ENCODE measurements around the gene POLR2A. TPM values are rescaled to one million over a fixed set of nuclear protein-coding genes. Genes with fewer than 3 reads are reported as not detected.
"Not testable (repeated sequence)": the region's sequence is repeated elsewhere in the genome, so short reads cannot be mapped to it uniquely, and the experiment has no call there.

The POLR2A gene
- total RNA-seq, 1 donor from 2014 or later = 175 TPM

DNA sequence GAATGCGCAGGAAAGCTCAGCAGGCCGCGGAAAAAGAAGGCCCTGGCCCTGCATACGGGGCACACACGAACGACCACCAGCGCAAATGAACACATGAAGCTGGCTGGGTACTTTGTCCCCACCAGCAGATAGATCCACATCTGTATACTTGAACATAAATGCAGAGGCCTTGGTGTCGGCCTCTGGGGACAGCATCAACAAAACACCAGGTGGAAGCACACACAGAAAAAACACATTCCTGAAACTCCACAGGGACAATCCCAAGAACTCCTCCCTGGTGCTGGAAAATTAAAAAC is 4.1 kb upstream of the POLR2A start:
- no peak for DNase-seq (ENCODE audit: extremely low spot score, unreplicated experiment)
- H3K4me1 Mint-ChIP-seq (ENCODE audit: unreplicated experiment) = peaks cover 54% of the 10 kb centered on the region
- peak overlapping the region; percentile 100 for H3K27ac Mint-ChIP-seq
- TF ChIP-seq, protein P1, sequence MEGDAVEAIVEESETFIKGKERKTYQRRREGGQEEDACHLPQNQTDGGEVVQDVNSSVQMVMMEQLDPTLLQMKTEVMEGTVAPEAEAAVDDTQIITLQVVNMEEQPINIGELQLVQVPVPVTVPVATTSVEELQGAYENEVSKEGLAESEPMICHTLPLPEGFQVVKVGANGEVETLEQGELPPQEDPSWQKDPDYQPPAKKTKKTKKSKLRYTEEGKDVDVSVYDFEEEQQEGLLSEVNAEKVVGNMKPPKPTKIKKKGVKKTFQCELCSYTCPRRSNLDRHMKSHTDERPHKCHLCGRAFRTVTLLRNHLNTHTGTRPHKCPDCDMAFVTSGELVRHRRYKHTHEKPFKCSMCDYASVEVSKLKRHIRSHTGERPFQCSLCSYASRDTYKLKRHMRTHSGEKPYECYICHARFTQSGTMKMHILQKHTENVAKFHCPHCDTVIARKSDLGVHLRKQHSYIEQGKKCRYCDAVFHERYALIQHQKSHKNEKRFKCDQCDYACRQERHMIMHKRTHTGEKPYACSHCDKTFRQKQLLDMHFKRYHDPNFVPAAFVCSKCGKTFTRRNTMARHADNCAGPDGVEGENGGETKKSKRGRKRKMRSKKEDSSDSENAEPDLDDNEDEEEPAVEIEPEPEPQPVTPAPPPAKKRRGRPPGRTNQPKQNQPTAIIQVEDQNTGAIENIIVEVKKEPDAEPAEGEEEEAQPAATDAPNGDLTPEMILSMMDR (conservative IDR thresholded peaks at IDR 0.05) = no peak
- peak overlapping the region; percentile 99 for H3K4me3 Mint-ChIP-seq
- H3K36me3 Mint-ChIP-seq = peaks cover 12% of the 10 kb centered on the region
- H3K9me3 Mint-ChIP-seq = no peaks in the 10 kb centered on the region
- no peaks in the 10 kb centered on the region for H3K27me3 Mint-ChIP-seq

DNA sequence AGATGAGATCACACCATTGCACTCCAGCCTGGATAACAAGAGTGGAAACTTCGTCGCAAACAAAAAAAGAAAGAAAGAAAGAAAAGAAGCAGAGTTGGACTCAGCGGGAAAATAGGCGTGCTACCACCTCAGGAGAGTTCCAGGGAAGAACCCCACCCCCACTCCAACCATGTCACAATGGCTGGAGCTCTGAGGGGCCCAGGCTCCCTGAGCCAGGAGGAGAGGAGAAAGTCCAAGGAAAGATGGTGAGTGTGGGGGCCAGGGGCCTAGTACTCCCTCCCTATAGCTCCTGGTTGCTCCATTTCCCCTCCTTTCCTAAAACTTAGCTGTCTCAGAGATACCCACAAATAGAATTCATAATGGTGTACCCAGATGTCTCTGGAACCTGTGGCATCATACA is 2.9 kb upstream of the POLR2A start, which contains the start of gene SLC35G6:
Gene SLC35G6, plus strand, starts transcription at position 172 of the 400 bp plus-strand sequence. Its CDS starts 71 bp downstream, at position 243.
- H3K27me3 Mint-ChIP-seq; H3K9me3 Mint-ChIP-seq; DNase-seq (ENCODE audit: extremely low spot score, unreplicated experiment); H3K36me3 Mint-ChIP-seq: not testable (repeated sequence)
- peaks cover 58% of the 10 kb centered on the region for H3K4me1 Mint-ChIP-seq (ENCODE audit: unreplicated experiment)
- peak within 1 kb of the TSS; percentile 100 for H3K27ac Mint-ChIP-seq
- peak within 1 kb of the TSS; percentile 99 for H3K4me3 Mint-ChIP-seq

DNA sequence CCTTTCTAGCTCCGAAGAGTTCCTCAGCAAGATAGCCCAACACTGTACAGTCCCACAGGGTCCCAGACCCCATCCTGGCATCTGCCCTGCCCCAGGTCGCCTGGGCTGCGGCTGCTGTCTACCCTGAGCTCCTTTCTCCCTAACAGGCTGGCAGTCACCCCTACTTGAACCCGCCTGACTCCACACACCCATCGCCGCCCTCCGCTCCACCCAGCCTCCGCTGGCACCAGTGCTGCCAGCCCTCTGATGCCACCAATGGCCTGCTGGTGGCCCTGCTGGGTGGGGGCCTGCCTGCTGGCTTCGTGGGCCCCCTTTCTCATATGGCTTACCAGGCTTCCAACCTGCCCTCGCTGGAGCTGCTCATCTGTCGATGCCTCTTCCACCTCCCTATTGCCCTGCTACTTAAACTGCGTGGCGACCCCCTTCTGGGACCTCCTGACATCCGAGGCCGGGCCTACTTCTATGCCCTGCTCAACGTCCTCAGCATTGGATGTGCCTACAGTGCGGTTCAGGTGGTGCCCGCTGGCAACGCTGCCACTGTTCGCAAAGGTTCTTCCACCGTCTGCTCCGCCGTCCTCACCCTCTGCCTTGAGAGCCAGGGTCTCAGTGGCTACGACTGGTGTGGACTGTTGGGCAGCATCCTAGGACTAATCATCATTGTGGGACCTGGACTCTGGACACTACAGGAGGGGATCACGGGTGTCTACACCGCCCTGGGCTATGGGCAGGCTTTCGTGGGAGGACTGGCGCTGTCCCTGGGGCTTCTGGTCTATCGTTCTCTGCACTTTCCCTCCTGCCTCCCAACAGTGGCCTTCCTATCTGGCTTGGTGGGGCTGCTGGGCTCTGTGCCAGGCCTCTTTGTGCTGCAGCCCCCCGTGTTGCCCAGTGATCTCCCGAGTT is 2.1 kb upstream of the POLR2A start:
- H3K27me3 Mint-ChIP-seq = not testable (repeated sequence)

DNA sequence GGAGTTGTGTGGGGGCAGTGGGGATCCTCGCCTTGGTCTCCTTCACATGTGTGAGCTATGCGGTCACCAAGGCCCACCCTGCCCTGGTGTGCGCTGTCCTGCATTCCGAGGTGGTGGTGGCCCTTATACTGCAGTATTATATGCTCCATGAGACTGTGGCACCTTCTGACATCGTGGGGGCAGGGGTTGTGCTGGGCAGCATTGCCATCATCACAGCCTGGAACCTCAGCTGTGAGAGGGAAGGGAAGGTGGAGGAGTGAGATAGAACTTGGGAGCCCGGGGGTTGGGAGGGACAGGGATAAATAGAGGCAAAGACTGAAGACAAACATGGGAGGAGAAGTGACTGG is 1.5 kb upstream of the POLR2A start:
- Mint-ChIP-seq H3K4me3 (peak overlapping the region; percentile 98), H3K27ac (peak overlapping the region; percentile 100)

More for the DNA sequence above, 2.1 kb upstream of the POLR2A start:
- not testable (repeated sequence) for H3K9me3 Mint-ChIP-seq; DNase-seq (ENCODE audit: extremely low spot score, unreplicated experiment); H3K36me3 Mint-ChIP-seq
- H3K4me3 Mint-ChIP-seq = peak overlapping the region; percentile 98
- peak overlapping the region; percentile 100 for H3K27ac Mint-ChIP-seq
- H3K4me1 Mint-ChIP-seq (ENCODE audit: unreplicated experiment) = peaks cover 55% of the 10 kb centered on the region

DNA sequence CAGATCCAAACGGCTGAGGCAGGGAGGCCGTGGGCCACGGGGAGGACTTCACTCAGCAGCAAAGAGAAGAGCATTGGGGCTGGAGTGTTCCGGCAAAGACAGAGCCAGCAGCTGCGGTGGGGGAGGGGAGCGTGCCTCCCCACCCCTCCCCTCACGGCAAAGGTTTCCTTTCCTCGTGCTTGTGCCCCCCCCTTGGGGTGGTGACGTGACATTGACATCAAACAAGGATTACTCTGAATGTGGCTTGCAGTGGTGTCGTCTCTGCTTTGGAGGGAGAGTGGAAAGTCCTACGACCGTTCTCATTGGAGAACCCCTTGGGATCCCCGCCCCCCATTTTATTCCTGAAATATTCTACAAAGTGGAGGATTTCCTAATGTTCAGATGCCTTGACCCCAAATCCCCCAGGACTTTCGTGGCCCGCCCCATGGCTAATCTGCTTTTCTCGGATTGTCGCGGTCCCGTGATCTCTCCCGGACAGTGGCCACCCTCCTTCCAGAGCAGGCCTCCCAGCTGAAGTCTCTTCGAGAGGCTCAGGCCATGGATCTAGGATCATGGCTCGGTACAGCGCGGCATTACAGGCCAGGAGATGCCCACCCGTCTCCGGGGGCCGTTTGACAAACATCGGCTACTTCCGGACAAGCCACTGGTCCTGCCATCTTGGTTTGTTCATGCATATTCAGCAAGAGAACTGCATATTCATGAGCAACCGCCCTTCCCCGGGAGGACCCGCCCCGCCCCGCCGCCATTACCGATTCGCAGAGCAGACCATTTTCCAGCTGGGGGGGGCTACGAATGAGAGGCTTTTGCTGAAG is 705 bp upstream of the POLR2A start:
- no peaks in the 10 kb centered on the region for H3K27me3 Mint-ChIP-seq
- TF ChIP-seq, protein P1 (conservative IDR thresholded peaks at IDR 0.05) = no peak
- H3K27ac Mint-ChIP-seq = peak overlapping the region; percentile 100
- H3K4me1 Mint-ChIP-seq (ENCODE audit: unreplicated experiment) = peaks cover 51% of the 10 kb centered on the region
- H3K36me3 Mint-ChIP-seq = peaks cover 10% of the 10 kb centered on the region
- DNase-seq (ENCODE audit: extremely low spot score, unreplicated experiment) = peak; percentile 87
- no peaks in the 10 kb centered on the region for H3K9me3 Mint-ChIP-seq
- peak overlapping the region; percentile 98 for H3K4me3 Mint-ChIP-seq

More for the DNA sequence above, 1.5 kb upstream of the POLR2A start:
- not testable (repeated sequence) for H3K9me3 Mint-ChIP-seq; H3K36me3 Mint-ChIP-seq; H3K27me3 Mint-ChIP-seq; DNase-seq (ENCODE audit: extremely low spot score, unreplicated experiment)
- peaks cover 55% of the 10 kb centered on the region for H3K4me1 Mint-ChIP-seq (ENCODE audit: unreplicated experiment)

DNA sequence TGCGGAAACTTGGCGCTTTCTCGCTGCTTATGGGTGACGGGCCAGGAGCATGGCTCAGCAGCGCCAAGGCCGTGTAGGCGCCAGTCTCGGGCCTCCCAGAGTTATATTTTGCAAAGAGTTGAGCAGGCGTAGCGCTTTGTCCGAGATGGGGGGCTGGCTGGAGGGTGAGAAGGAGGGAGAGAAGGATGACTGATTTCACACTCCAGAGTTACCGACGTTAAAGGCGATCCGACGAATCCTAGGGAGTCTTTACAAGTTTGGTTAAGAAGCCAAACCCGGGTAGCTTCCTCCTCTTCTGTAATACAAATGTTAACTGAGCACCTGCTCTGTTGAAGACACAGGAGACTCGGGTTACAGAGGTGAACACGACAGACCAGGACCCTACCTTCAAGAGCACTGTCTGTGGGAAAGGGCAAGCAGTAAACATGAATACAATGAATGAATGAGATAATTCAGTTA is 782 bp downstream of the POLR2A start:
- Mint-ChIP-seq H3K36me3 (peaks cover 16% of the 10 kb centered on the region), H3K4me1 (ENCODE audit: unreplicated experiment) (peaks cover 57% of the 10 kb centered on the region), H3K27me3 (no peaks in the 10 kb centered on the region), H3K27ac (peak overlapping the region; percentile 100), H3K9me3 (no peaks in the 10 kb centered on the region), H3K4me3 (peak overlapping the region; percentile 98)
- TF ChIP-seq, protein P1 (conservative IDR thresholded peaks at IDR 0.05) = no peak
- DNase-seq (ENCODE audit: extremely low spot score, unreplicated experiment) = no peak

DNA sequence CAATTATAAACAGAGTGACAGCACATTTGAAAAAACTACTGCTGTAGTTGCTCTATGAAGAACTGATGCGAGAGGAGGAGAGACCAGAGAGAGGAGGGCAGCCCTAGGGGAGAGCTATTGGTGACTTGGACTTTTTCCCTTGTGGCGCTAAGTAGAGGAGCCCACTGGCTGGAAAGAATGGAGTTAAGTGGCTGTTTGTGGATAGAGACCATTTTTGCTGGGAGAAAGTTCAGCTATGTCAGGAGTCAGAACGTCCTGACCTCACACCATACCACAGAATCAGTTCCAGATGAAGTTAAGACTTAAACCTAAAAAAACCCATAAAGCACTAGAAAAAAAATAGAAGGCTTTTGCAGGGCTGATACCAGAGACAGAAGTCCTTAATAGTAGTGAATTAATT is 2.0 kb downstream of the POLR2A start:
- no peaks in the 10 kb centered on the region for H3K27me3 Mint-ChIP-seq
- peak overlapping the region; percentile 74 for H3K27ac Mint-ChIP-seq
- H3K9me3 Mint-ChIP-seq = no peaks in the 10 kb centered on the region
- peaks cover 61% of the 10 kb centered on the region for H3K4me1 Mint-ChIP-seq (ENCODE audit: unreplicated experiment)
- TF ChIP-seq, protein P1 (conservative IDR thresholded peaks at IDR 0.05) = no peak
- H3K36me3 Mint-ChIP-seq = peaks cover 23% of the 10 kb centered on the region
- H3K4me3 Mint-ChIP-seq = peak overlapping the region; percentile 84
- no peak for DNase-seq (ENCODE audit: extremely low spot score, unreplicated experiment)
